Panc1 (cell line): ENCODE data around the gene TBCD.

Experiments
- CTCF ChIP-seq: fragments of 450-650 bp; IDR thresholded peaks from 2 replicates; pipeline ENCODE4 v1.5.1; 2017; ENCODE audit warnings: mild to moderate bottlenecking
- POLR2AphosphoS5 ChIP-seq: IDR thresholded peaks from 2 replicates; pipeline ENCODE4 v1.6.1; 2012; ENCODE audit warnings: mild to moderate bottlenecking, low read depth, low read length, moderate library complexity
- REST ChIP-seq, 2 experiments: IDR thresholded peaks; 2 replicates each; pipeline ENCODE4 v1.6.1; 2011 to 2012; ENCODE audit warnings: low read depth in 2 of 2, control low read depth in 1 of 2, low read length in 1 of 2, mild to moderate bottlenecking in 1 of 2, moderate library complexity in 1 of 2; ENCODE audit not compliant: insufficient read depth in 1 of 2
- TCF7L2 ChIP-seq: IDR thresholded peaks from 2 replicates; pipeline ENCODE4 v1.6.1; 2011; ENCODE audit warnings: mild to moderate bottlenecking, low read depth, low read length, inconsistent platforms

DNA sequence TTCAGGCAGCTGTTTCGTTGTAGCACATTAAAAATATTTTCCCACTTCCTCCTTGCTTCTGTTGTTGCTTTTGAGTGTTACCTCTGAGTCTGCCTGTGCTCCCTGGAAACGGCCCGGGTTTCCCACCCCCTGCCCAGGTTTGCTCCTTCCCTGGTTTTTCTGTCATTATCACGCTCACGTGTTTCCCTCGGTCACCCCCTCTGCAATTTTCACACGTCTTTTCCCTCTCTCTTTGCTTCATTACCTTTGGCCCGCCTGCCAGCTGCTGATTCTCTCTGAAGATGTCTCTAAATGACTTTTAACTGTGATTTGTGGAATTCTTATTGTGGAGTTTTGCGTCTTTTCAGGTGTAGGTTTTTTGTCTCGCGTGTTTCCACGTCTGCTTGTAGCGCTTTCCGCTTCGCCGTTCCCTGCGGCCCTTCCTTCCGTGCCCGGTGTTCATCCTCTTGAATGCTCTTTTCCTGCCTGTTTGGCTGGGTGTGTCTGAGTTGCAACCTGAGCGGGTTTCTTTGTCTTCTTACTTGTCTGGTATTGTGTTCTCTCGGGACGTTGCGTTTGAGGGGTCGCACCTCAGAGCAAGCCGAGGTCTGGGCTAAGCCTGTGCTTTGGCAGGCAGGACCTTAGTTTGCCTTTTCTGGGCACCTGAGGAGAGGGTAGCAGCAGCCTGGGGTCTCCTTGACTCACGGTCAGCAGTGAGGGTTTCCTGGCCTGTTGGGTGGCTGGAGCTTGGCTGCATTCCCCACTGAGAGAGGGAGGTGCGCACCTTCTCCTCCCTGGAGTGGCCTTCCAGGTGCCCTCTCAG lies 184.3 kb downstream of the TBCD start:
- TF ChIP-seq CTCF, result no peak
- TF ChIP-seq TCF7L2, result no peak
- TF ChIP-seq POLR2AphosphoS5, result no peak
- no peak for TF ChIP-seq REST (IDR thresholded peaks at IDR 0.05; ENCODE audit: insufficient read depth in 1 of 2, low read depth in 2 of 2, low read length in 1 of 2)
